ENCODE measurements around the gene LAIR1. TPM values are rescaled to one million over a fixed set of nuclear protein-coding genes. Genes with fewer than 3 reads are reported as not detected.

The LAIR1 gene, protein sequence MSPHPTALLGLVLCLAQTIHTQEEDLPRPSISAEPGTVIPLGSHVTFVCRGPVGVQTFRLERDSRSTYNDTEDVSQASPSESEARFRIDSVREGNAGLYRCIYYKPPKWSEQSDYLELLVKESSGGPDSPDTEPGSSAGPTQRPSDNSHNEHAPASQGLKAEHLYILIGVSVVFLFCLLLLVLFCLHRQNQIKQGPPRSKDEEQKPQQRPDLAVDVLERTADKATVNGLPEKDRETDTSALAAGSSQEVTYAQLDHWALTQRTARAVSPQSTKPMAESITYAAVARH
- under 0.01 TPM in 1 of 2 replicates, not detected in the other for total RNA-seq

DNA sequence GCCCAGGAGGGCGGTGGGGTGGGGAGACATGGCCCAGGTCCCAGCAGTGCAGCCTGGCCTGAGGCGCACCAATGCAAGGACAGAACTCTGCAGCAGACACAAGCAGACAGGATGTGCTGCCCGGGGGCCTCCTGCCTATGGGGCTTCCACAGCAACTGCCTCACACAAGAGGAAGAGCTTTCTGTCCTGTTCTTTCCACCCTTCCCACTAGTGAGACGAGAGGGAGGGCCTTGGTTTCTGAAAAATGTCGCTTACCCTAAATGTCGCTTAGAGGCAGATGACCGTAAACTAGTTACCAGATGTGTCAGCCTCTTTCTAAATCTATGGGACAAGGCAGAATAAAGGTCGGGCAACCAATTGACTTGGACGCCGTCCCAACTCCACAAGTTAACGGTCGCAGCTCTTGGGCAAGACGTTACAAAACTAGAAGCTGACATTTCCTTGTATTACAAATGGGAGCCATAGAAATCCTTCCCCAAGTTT, at the start of gene LAIR1:
Gene LAIR1 (minus strand): TSS at position 157 of the 483 bp plus-strand sequence. CDS start 127 bp downstream, at position 30.
- TF ChIP-seq, protein P1, sequence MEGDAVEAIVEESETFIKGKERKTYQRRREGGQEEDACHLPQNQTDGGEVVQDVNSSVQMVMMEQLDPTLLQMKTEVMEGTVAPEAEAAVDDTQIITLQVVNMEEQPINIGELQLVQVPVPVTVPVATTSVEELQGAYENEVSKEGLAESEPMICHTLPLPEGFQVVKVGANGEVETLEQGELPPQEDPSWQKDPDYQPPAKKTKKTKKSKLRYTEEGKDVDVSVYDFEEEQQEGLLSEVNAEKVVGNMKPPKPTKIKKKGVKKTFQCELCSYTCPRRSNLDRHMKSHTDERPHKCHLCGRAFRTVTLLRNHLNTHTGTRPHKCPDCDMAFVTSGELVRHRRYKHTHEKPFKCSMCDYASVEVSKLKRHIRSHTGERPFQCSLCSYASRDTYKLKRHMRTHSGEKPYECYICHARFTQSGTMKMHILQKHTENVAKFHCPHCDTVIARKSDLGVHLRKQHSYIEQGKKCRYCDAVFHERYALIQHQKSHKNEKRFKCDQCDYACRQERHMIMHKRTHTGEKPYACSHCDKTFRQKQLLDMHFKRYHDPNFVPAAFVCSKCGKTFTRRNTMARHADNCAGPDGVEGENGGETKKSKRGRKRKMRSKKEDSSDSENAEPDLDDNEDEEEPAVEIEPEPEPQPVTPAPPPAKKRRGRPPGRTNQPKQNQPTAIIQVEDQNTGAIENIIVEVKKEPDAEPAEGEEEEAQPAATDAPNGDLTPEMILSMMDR (IDR thresholded peaks at IDR 0.05; ENCODE audit: insufficient read depth, low read depth, low read length), result no peak
- H3K4me3 ChIP-seq (ENCODE audit: low read depth, low read length), result no peak within 1 kb of the TSS

DNA sequence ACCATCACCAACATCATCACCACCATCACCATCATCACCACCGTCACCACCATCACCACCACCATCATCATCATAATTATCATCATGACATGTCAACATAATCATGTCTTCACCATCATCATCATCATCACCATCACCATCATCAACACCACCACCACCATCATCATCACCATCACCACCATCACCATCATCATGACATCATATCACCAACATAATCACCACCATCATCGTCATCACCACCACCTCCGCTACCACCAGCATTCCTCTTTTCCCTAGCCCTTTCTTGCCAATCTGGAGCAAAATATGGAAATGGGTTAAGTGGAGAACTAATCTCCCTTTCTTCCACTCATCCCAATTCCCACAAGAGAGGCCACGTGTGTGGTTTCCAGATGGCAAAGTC, 49.4 kb upstream of the LAIR1 start:
- no peak for DNase-seq (ENCODE audit: low read depth)
- no peak overlapping the region for H3K4me3 ChIP-seq (ENCODE audit: low read depth, low read length)
- TF ChIP-seq, protein P1 (IDR thresholded peaks at IDR 0.05; ENCODE audit: insufficient read depth, low read depth, low read length), result no peak

More for the DNA sequence above, at the start of gene LAIR1:
- DNase-seq (ENCODE audit: low read depth), result no peak

DNA sequence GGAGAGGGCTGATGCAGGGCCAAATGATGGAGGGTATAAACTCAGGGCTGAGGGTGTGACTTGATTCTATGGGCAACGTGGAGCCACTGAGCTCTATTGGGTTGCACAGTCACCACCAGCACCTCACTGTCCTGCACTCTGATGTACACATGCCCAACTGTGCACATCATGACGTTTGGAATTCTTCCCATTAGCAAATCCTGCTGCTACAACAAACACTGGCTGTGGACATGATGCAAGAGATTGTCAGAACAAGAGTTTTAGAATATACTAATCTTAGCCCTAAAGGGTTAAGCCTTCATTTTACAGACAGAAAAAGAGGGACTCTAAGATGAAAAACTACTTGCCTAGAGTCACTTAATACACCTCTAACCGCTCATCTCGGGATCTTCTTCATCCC, 48.1 kb upstream of the LAIR1 start:
- TF ChIP-seq, protein P1 (IDR thresholded peaks at IDR 0.05; ENCODE audit: insufficient read depth, low read depth, low read length), result no peak
- no peak for DNase-seq (ENCODE audit: low read depth)
- no peak overlapping the region for H3K4me3 ChIP-seq (ENCODE audit: low read depth, low read length)

DNA sequence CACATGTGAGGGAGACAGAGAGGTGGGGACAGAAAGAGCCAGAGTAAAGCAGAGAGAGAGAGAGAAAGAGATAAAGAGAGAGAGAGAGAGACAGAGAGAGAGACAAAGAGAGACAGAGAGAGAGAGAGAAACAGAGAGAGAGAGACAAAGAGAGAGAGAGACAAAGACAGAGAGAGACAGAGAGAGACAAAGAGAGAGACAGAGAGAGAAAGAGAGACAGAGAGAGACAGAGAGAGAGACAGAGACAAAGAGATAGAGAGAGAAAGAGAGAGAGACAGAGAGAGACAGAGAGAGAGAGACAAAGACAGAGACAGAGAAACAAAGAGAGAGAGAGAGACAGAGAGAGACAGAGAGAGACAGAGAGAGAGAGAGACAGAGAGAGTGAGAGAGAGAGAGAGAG, 46.3 kb upstream of the LAIR1 start:
- H3K4me3 ChIP-seq (ENCODE audit: low read depth, low read length), result no peak overlapping the region
- no peak for DNase-seq (ENCODE audit: low read depth)
- TF ChIP-seq, protein P1 (IDR thresholded peaks at IDR 0.05; ENCODE audit: insufficient read depth, low read depth, low read length), result no peak

DNA sequence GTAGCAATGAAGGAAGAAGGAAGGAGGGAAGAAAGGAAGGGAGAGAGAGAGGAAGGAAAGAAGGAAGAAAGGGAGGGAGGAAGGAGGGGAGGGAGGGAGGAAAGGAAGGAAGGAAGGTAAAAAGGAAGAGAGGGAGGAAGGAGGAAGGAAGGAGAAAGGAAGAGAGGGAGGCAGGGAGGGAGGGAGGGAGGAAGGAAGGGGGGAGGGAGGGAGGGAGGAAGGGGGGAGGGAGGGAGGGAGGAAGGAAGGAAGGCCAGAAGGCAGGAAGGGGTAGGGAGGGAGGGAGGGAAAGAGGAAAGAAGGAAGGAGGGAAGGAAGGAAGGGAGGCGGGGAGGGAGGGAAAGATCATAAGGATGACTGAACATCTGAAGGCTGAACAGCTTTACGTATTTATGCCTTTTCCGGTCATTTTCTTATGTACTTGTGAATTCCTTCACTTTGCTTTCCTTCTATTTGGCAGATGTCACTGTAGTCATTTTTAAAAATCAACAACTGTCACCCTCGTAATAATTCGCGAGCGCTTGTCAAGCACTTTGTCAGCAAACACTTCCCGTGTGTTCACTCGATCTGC, 43.8 kb upstream of the LAIR1 start:
- H3K4me3 ChIP-seq (ENCODE audit: low read depth, low read length), result no peak overlapping the region
- TF ChIP-seq, protein P1 (IDR thresholded peaks at IDR 0.05; ENCODE audit: insufficient read depth, low read depth, low read length), result no peak

DNA sequence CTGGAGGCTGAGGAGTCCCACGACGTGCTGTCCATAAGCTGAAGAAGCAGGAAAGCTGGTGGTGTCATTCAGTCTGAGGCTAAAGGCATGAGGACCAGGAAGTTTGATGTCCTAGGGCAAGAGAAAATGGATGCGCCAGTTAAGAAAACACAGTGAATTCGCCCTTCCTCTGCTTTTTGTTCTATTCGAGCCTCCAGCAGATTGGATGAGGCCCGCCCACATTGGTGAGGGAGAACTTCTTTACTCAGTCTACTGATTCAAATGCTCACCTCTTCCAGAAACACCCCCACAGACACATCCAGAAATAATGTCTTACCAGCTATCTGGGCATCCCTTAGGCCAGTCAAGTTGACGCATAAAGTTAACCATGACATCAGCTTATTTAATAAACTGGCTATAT, 43.0 kb upstream of the LAIR1 start:
- no peak overlapping the region for H3K4me3 ChIP-seq (ENCODE audit: low read depth, low read length)
- TF ChIP-seq, protein P1 (IDR thresholded peaks at IDR 0.05; ENCODE audit: insufficient read depth, low read depth, low read length), result no peak
- DNase-seq (ENCODE audit: low read depth), result no peak

More for the DNA sequence above, 43.8 kb upstream of the LAIR1 start:
- no peak for DNase-seq (ENCODE audit: low read depth)

Data from fibroblast of villous mesenchyme (primary cell).